GM12873 (cell line): Measurements from ENCODE around the gene HHATL.

Experiments used
- TF ChIP-seq, protein P1 (sequence below): IDR thresholded peaks from 2 replicates; pipeline ENCODE4 v1.5.1; 2012; ENCODE audit warnings: low read depth, mild to moderate bottlenecking, moderate library complexity, low read length, control low read depth; ENCODE audit not compliant: insufficient read depth; ENCODE audit errors: missing control alignments

The HHATL gene

DNA sequence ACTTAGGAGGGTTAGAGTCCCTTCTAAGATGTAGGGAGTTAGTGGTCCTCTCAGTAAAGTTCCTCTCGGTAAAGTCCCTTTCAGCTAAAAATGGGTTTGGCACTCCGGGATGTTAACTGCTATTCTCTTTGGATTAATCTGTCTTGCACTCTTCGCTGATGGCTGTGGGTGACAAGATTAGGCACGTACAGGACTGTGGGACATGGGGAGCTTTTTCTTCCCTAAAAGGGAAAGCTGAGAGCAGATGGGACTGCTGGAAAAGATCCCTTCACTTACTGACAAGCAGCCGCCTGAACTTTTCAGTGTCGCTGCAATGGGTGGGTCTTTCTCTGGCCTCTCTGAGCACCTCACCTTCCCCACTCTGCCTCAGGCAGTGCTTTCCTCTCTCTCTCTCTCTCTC, 16.4 kb upstream of the HHATL start:
- TF ChIP-seq, protein P1, sequence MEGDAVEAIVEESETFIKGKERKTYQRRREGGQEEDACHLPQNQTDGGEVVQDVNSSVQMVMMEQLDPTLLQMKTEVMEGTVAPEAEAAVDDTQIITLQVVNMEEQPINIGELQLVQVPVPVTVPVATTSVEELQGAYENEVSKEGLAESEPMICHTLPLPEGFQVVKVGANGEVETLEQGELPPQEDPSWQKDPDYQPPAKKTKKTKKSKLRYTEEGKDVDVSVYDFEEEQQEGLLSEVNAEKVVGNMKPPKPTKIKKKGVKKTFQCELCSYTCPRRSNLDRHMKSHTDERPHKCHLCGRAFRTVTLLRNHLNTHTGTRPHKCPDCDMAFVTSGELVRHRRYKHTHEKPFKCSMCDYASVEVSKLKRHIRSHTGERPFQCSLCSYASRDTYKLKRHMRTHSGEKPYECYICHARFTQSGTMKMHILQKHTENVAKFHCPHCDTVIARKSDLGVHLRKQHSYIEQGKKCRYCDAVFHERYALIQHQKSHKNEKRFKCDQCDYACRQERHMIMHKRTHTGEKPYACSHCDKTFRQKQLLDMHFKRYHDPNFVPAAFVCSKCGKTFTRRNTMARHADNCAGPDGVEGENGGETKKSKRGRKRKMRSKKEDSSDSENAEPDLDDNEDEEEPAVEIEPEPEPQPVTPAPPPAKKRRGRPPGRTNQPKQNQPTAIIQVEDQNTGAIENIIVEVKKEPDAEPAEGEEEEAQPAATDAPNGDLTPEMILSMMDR, result no peak

DNA sequence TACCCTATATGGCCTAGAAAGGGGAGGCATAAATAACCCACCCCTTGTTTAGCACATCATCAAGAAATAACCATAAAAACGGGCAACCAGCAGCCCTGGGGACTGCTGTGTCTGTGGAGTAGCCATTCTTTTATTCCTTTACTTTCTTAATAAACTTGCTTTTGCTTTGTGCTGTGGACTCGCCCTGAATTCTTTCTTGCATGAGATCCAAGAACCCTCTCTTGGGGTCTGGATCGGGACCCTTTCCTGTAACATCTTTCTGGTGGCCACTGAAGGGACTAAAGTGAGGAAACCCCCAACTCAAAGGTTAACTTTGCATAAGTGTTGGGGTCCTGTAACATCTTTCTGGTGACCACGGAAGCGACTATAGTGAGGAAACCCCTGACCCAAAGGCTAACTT, 15.7 kb upstream of the HHATL start:
- TF ChIP-seq, protein P1, result no peak

DNA sequence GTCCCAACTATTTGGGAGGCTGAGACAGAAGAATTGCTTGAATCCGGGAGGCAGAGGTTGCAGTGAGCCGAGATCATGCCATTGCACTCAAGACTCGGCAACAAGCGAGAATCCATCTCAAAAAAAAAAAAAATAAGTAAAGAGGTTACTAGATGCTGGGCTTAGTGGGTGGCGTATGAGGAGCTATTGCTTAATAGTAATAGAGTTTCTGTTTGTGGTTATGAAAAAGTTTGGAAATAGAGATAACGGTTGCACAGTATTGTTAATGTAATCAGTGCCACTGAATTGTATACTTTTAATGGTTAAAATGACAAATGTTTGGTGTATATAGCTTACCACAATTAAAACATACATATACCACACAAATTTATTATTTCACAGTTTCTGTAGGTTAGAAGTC, 14.7 kb upstream of the HHATL start:
- TF ChIP-seq, protein P1, result no peak

- TF ChIP-seq, protein P1, result no peak
These were observed 11.7 kb upstream of the HHATL start for GRCh38 chr3:42714171-42714852.

GRCh38 chr3:42713747-42714146, 11.1 kb upstream of the HHATL start:
- TF ChIP-seq, protein P1, result no peak

- TF ChIP-seq, protein P1, result no peak
These were observed 10.2 kb upstream of the HHATL start for GRCh38 chr3:42712688-42713372.

- TF ChIP-seq, protein P1, result no peak
These were observed 9.7 kb upstream of the HHATL start for GRCh38 chr3:42712344-42712648.
